Measurements from ENCODE around the gene TBC1D7.

TBC1D7 gene

GRCh38 chr6:13328076-13328874 lies at the start of gene TBC1D7:
Gene TBC1D7 (minus strand): TSS chr6:13328537. CDS start chr6:13326898, 1,639 bp downstream.
- peak; percentile 90 for DNase-seq

GRCh38 chr6:13377054-13377758 lies 48.9 kb upstream of the TBC1D7 start:
- DNase-seq, result no peak

GRCh38 chr6:13375360-13375878 lies 47.1 kb upstream of the TBC1D7 start:
- DNase-seq, result no peak

GRCh38 chr6:13373919-13374318 lies 45.6 kb upstream of the TBC1D7 start:
- DNase-seq, result no peak

GRCh38 chr6:13373488-13373886 lies 45.1 kb upstream of the TBC1D7 start:
- DNase-seq, result no peak

GRCh38 chr6:13372688-13373487 lies 44.6 kb upstream of the TBC1D7 start:
- no peak for DNase-seq

- no peak for DNase-seq
Observed at GRCh38 chr6:13372076-13372475, 43.7 kb upstream of the TBC1D7 start.

GRCh38 chr6:13371421-13372072 lies 43.2 kb upstream of the TBC1D7 start:
- no peak for DNase-seq

- DNase-seq, result no peak
Observed at GRCh38 chr6:13370623-13371022, 42.3 kb upstream of the TBC1D7 start.

- no peak for DNase-seq
Observed at GRCh38 chr6:13369591-13369990, 41.3 kb upstream of the TBC1D7 start.

- DNase-seq, result no peak
Observed at GRCh38 chr6:13368731-13369115, 40.4 kb upstream of the TBC1D7 start.

GRCh38 chr6:13368079-13368730 lies 39.9 kb upstream of the TBC1D7 start:
- DNase-seq, result no peak

GRCh38 chr6:13367396-13367795 lies 39.1 kb upstream of the TBC1D7 start:
- DNase-seq, result no peak

GRCh38 chr6:13365320-13365719 lies 37.0 kb upstream of the TBC1D7 start:
- no peak for DNase-seq

- no peak for DNase-seq
Observed at GRCh38 chr6:13364842-13365241, 36.5 kb upstream of the TBC1D7 start.

GRCh38 chr6:13362412-13362811 lies 34.1 kb upstream of the TBC1D7 start:
- DNase-seq, result no peak

- DNase-seq, result peak; percentile 30
Observed at GRCh38 chr6:13360671-13361540, 32.6 kb upstream of the TBC1D7 start.

- DNase-seq, result no peak
Observed at GRCh38 chr6:13359287-13359686, 30.9 kb upstream of the TBC1D7 start.

- DNase-seq, result no peak
Observed at GRCh38 chr6:13358511-13358910, 30.2 kb upstream of the TBC1D7 start.

- no peak for DNase-seq
Observed at GRCh38 chr6:13357551-13358075, 29.3 kb upstream of the TBC1D7 start.

Measured in GDM1 (cell line).